HG03175 (cell line): ENCODE data around the gene LRRC32.
"Not testable (repeated sequence)": the region's sequence is repeated elsewhere in the genome, so short reads cannot be mapped to it uniquely, and the experiment has no call there.

Experiments
- ATAC-seq: cut with Tn5 transposase; IDR thresholded peaks from one replicate; pipeline ENCODE4 v1.9.1; 2021; ENCODE audit warnings: mild to moderate bottlenecking, moderate library complexity; ENCODE audit not compliant: unreplicated experiment

LRRC32 gene

DNA sequence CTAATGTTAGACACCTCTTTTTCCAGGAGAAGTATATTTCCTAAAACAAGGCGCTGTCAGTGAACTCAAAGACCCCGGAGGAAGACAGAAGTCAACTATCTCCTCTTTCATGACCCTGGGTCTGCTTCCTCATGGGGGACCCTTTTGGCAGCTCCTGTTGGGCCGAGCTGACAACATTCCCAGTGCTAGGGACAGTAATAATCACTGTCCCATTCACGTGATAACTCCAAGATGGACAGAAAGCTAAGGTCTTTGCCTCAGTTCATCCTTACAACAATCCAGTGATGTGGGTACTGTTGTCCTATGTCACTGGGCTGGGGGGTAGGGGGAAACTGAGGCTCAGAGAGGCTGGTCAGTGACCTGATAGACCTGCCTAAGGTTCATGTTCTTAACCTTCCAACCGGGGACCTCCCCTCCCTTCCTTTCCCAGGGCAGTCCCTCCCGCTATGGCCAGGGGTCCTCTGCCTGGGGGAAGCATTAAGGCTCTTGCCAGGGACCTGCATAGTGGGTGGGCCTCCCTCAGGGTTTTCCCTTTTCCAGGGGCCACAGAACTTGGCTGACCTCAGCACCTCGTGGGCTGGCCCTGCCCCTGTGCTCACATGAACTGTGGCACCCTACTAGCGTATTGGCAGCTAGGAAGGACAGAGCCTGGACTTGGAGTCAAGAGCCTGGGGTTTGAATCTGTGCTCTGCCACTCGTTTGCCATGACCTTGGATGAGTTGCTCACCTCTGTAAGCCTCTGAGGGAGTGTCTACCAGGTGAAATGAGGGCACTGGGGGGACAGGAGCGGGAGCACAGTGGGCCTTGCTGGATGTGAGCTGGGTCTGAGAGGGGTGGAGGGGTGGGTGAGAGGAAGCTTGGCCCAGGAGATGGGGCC lies 53.6 kb downstream of the LRRC32 start:
- no peak for ATAC-seq

DNA sequence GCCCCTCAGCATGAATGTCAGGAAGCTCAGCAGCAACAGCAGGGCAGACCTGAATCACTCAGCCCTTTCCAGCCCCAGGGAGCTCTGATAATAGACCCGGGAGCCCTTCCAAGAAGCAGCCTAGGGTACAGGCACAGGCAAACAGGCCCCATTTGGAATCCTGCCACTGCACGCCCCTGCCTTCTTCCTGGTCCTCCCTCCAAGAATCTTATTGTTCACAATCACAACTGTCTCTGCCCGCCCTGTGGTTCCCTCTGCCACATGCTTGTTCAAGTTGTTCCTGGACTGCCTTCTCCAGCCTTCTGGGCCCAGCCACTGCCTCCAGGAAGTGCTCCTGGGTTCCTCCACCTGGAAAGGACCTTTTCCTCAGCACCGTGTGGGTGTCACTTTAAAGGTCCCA lies 54.6 kb downstream of the LRRC32 start:
- ATAC-seq, result no peak

DNA sequence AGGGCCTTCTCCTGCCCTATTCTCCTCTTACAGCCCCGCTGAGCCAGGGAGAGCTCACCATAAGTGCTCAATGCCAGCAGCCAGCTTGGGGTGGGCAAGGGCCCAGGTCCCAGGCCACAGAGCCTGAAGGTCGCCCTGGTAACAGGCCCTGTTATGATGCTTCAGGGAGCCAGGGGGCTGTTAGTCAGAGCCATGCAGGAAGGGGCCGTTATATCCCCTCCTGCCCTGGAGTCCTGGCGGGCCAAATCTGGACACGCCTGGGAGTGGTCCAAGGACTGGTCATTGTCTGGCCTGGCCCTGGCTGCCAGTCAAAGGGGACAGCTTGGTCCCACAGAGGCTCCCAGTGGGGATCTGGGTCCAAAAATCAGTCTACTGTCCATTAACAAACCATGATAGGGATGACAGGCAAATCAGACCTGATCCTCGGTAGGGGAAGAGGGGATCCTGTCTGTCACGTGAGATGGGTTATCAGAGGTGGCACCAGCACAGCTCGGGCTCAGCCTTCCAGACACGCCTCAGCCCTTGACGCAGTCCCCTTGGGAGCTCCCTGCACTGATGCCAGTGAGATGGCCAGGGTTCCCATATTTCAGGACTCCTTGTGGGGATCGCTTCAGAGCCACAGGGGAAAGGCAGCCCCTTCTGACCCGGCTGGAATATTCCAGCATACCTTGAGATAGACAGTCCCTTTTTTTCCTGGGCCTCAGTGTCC lies 55.9 kb downstream of the LRRC32 start:
- no peak for ATAC-seq

DNA sequence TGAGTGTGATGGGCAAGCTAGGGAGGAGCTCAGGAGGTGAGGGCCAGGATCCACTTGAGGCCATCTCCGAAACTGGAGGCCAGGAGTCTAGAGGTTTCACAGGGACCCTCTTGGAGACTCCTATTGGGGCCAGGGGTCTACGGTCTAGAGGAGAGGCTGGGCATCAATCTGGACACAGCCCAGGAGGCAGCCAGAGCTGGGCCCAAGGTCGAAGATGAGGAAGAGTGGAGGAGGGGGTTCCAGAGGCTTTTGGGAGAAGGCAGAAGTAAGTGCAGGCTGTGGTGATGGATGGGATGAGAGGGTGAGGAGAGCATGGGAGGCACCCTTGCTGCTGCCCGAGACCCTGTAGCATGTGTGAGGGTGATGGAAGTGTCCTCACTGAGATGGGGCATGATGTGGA lies 56.6 kb downstream of the LRRC32 start:
- no peak for ATAC-seq

DNA sequence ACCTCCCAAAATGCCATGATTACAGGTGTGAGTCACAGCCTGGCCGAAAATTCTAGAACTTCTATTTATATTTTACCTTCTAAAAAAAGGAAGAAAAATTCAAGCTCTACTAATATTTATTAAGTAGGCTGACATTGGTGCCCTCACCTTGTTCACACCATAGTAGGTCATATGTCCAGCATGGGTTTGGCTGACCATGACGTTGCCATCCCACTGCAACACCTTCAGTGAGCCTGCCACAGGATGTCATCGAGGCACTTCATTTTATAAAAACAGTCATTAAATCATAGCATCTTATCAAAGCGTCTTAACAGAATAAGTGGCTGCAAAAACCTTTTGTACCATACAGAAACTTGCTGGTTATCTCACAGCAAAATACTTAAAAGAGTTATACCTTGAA lies 58.3 kb downstream of the LRRC32 start:
- no peak for ATAC-seq

DNA sequence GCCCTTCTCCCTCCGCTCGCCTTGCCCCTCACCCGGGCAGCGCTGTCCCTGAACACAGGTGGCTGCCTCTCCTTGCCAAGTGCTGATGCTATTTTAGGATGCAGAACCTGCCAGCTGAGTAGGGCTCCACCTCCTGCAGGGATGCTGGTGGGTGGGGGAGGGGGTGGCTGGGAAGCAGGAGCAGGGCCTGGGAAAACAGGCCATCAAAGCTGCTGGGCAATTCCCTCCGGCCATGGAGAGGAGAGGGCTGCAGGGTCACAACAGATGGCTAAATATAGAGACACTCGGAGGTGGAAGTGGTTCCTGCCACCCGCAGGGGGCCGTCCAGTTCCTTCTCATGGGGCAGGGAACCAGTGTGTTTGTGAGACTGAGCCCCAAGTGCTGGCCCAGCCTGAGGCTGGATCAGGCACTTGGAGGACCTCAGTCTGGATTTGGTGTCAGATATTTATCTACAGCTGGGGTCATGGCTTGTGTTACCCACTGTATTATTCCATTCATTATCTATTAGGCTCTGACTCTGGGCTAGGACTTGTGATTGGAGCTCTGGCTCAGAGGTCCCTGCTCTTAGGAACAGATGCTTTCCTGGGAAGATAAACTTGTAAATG lies 59.6 kb downstream of the LRRC32 start:
- ATAC-seq, result no peak

DNA sequence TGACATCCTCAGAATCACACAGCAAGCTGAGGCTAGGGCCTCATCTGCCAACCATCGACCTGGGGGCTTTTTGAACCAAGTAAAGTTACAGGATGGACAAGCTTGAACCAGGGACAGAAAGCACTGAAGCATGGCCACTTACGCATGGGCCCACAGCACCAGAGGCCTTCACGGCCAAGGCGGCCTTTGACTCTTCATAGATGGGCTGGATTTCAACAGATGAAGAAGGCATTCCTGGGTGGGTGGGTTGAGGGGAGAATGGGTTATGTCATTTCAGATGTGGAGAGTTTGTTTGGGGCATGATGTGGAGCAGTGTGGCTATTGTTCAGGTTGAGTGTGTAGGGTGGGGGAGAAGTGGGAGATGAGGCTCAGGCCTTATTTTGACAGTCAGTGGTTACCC lies 60.2 kb downstream of the LRRC32 start:
- ATAC-seq, result no peak

DNA sequence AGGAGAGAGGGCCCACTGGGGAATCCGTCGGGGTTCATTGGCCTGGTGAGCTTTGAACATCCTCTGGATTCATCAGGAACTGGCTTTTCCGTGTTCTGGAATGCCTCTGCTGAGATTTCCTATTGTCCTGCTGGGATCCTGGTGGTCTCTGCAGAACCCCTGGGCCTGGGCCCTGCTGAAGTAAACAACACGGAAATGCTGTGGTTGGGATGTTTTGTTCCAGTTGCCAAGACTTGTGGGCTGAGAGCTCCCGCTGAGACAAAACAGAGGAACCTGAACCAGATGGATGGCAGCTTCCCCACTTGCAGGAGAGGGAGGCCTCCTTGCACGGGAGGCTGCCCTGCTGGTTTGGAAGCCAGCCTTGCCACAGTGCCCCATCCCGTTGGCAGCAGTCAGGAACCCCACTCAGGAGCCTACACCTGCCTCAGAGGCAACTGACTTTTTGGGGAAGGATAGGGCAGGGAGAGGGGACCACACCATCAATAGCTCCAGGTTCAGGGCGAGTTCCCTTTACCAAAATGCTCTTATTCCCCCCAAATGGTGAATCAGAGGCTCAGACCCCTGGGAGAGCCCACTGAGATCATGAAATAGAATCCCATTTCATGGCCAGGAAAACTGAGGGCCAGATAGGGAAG lies 60.7 kb downstream of the LRRC32 start:
- ATAC-seq, result no peak

DNA sequence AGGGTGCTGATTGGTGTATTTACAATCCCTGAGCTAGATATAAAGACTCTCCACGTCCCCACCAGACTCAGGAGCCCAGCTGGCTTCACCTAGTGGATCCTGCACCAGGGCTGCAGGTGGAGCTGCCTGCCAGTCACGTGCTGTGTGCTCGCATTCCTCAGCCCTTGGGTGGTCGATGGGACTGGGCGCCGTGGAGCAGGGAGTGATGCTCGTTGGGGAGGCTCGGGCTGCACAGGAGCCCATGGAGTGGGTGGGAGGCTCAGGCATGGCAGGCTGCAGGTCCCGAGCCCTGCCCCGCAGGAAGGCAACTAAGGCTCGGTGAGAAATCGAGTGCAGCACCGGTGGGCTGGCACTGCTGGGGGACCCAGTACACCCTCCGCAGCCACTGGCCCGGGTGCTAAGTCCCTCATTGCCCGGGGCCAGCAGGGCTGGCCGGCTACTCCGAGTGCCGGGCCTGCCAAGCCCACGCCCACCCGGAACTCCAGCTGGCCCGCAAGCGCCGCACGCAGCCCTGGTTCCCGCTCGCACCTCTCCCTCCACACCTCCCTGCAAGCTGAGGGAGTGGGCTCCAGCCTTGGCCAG lies 61.6 kb downstream of the LRRC32 start:
- not testable (repeated sequence) for ATAC-seq

DNA sequence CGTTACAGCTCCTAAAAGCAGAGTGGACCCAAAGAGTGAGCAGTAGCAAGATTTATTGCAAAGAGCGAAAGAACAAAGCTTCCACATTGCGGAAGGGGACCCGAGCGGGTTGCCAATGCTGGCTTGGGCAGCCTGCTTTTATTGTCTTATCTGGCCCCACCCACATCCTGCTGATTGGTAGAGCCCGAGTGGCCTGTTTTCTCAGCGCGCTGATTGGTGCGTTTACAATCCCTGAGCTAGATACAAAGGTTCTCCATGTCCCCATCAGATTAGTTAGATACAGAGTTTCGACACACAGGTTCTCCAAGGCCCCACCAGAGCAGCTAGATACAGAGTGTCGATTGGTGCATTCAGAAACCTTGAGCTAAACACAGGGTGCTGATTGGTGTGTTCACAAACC lies 62.3 kb downstream of the LRRC32 start:
- not testable (repeated sequence) for ATAC-seq
